T-helper 2 cell treated with Interferon-gamma antibody and Interleukin-4, amounts not matched to agents 5 μg/mL and 100 μg/mL, for 36 hours (primary cell): ENCODE measurements around the gene TTC7B.

Experiments used
- DNase-seq: peaks from one replicate; pipeline ENCODE4 v3.0.0; 2021; ENCODE audit warnings: low spot score
- H3K27ac Mint-ChIP-seq: one replicate; pipeline ENCODE4 v1.8.0; 2021; ENCODE audit warnings: mild to moderate bottlenecking, mixed read lengths
- H3K27me3 Mint-ChIP-seq: one replicate; pipeline ENCODE4 v1.8.0; 2021; ENCODE audit warnings: low read depth, mixed read lengths
- H3K36me3 Mint-ChIP-seq: one replicate; pipeline ENCODE4 v1.8.0; 2021; ENCODE audit warnings: low read depth, mixed read lengths
- H3K4me1 Mint-ChIP-seq: one replicate; pipeline ENCODE4 v1.8.0; 2021; ENCODE audit warnings: low read depth, mixed read lengths
- H3K4me3 Mint-ChIP-seq: one replicate; pipeline ENCODE4 v1.8.0; 2022; ENCODE audit warnings: mild to moderate bottlenecking, moderate library complexity, mixed read lengths
- H3K9me3 Mint-ChIP-seq: one replicate; pipeline ENCODE4 v1.8.0; 2021; ENCODE audit warnings: mixed read lengths

The TTC7B gene

GRCh38 chr14:90539496-90539775, 276.8 kb downstream of the TTC7B start:
- H3K36me3 Mint-ChIP-seq = no peaks in the 10 kb centered on the region
- H3K27ac Mint-ChIP-seq = no peak overlapping the region
- DNase-seq = no peak
- H3K27me3 Mint-ChIP-seq = no peaks in the 10 kb centered on the region
- no peak overlapping the region for H3K4me3 Mint-ChIP-seq
- no peaks in the 10 kb centered on the region for H3K4me1 Mint-ChIP-seq
- no peaks in the 10 kb centered on the region for H3K9me3 Mint-ChIP-seq

DNA sequence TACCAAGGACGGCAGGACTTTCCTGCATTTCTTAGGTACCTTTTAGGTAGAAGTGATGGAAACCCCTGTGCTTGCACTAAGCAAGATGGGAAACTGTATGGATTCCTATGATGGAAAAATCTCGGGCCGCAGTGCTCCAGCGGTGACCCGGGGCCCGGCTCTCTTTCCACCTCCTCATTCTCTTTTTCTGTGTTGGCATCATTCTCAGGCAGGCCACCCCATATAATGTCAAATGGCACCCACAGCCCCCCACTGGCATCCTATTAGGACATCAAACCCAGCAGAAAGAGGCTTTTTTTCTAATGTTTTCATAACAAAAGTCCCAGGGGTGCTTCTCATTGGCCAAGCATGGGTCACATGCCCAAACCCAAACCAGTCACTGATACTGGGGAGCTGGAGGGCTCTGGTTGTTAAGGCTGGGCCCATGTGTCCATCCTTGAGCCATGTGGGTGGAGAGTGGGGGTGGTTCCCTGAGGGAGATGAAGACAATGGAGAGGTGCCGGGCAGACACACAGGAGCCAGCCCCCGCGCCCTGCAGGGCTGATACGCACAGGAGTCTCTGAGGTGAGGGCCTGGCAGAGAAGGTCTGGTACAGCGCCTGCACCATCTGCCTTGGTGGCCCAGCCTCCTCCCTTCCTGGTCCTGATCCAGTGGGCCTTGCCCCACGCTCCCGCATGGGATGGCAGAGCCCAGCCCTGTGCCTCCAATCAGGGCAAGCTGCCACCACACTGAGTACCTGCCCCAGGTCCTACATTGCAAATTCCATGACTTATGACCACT, 277.3 kb downstream of the TTC7B start:
- no peaks in the 10 kb centered on the region for H3K9me3 Mint-ChIP-seq
- no peaks in the 10 kb centered on the region for H3K36me3 Mint-ChIP-seq
- no peak overlapping the region for H3K27ac Mint-ChIP-seq
- H3K27me3 Mint-ChIP-seq = no peaks in the 10 kb centered on the region
- no peak overlapping the region for H3K4me3 Mint-ChIP-seq
- H3K4me1 Mint-ChIP-seq = peaks cover 3% of the 10 kb centered on the region
- no peak for DNase-seq

DNA sequence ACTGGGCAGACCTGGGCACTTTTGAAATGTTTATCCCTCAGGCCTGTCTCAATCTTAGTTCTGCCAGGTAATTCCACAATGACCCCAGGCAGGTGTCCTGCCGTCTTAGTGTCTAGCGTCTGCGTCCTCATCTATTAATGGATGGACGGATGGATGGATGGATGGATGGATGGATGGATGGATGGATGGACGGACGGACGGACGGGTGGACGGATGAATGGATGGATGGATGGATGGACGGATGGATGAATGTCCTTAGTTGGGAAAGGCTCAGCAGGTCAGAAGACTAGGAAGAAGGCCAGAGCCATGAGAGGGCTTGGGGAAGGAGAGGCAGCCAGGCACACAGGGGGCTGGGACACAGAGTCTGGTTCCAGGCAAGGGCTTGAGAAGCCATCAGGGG, 278.1 kb downstream of the TTC7B start:
- no peak overlapping the region for H3K4me3 Mint-ChIP-seq
- H3K27ac Mint-ChIP-seq = no peak overlapping the region
- H3K9me3 Mint-ChIP-seq = no peaks in the 10 kb centered on the region
- no peaks in the 10 kb centered on the region for H3K36me3 Mint-ChIP-seq
- DNase-seq = no peak
- H3K27me3 Mint-ChIP-seq = no peaks in the 10 kb centered on the region
- H3K4me1 Mint-ChIP-seq = peaks cover 4% of the 10 kb centered on the region

DNA sequence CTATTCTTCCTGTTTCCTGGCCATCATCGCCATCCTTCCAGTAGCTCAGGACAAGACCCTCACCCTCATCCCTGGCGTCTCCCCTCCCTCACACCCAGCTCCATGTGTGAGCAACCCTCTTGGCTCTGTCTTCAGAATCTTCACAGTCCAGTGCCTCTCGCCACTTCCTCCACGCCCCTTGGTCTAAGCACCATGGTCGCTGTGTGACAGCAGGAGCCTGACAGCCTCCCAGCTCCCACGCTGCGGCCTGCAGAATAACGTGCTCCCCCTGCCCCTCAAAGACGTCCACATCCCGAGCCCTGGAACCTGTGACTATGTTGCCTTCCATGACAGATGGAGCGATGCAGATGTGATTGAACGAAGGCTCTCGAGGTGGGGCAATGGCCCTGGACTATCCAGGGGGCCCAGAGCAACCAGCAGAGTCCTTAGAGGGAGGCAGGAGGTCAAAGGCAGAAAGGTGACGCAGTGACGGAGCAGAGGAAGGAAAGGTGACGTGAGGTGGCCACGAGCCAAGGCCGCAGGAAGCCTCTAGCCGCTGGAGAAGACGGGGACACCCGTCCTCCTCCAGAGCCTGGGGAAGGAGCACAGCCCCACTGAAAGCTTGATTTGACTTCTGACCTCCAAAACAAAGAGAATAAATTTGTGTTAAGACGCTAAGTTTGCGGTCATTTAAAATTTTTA, 279.6 kb downstream of the TTC7B start:
- Mint-ChIP-seq H3K27ac (no peak overlapping the region), H3K36me3 (no peaks in the 10 kb centered on the region), H3K4me3 (no peak overlapping the region), H3K4me1 (peaks cover 4% of the 10 kb centered on the region), H3K27me3 (no peaks in the 10 kb centered on the region), H3K9me3 (no peaks in the 10 kb centered on the region)
- no peak for DNase-seq

- no peaks in the 10 kb centered on the region for H3K9me3 Mint-ChIP-seq
- H3K4me1 Mint-ChIP-seq = peaks cover 4% of the 10 kb centered on the region
- H3K4me3 Mint-ChIP-seq = no peak overlapping the region
- H3K27ac Mint-ChIP-seq = no peak overlapping the region
- DNase-seq = no peak
- no peaks in the 10 kb centered on the region for H3K27me3 Mint-ChIP-seq
- H3K36me3 Mint-ChIP-seq = no peaks in the 10 kb centered on the region
Measured at GRCh38 chr14:90536092-90536491, 280.1 kb downstream of the TTC7B start.

DNA sequence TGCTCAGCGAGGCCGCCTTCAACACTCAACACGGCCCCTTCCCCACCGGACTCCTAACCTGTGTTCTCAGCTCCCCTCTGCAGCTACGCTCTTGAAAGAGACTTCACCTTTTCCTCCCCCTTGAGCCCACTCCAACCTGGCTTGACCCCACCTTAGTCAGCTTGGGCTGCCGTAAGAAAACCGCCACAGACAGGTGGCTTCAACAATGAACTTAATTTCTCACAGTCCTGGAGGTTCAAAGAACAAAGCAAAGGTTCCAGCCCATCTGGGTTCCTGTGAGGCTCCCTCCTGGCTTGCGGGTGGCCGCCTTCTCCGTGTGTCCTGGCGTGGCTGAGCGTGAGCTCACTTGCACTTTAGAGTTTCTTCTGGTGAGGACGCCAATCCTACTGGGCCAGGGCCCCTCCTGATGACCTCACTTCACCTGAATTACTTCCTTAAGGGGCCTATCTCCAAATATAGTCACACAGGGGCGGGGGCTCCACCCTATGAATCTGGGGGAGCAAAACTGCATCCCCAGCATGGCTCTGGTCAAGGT, 280.6 kb downstream of the TTC7B start:
- Mint-ChIP-seq H3K9me3 (no peaks in the 10 kb centered on the region), H3K27ac (no peak overlapping the region), H3K36me3 (no peaks in the 10 kb centered on the region), H3K27me3 (no peaks in the 10 kb centered on the region), H3K4me3 (no peak overlapping the region), H3K4me1 (peaks cover 4% of the 10 kb centered on the region)
- DNase-seq = no peak

DNA sequence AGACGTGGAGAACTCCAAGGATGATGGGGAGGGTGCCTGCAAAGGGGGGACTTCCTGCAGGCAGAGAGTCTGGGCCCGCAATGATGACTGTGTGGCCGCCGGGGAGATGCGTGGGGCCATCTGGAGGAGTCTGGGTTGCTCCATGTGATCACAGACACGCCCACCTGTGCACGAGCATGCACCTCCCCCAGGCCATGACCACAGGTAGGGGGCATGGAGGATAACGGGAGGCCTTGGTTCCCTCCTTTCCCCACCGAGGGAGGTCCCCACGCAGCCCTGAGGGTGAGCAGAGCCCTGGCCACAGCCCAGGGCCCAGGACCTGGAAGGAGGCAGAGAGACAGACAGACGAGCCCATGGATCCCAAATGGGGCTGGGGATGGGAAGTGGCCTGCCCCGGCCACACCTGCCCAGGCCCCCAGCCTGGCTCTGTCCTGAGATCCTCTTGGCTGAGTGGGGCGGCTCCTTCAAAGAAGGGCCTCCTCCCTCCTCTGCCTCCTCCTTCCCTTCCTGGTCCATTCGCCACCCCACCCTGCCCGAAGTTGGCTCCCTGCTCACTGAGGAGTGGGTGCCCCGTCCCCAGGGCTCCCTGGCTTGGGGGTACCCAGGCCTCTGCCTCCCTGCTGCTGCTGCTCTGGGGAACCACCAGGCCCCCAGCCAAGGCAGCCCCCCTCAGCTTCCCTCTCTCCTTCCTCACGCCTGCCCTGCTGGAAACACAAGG, 281.2 kb downstream of the TTC7B start:
- Mint-ChIP-seq H3K27me3 (no peaks in the 10 kb centered on the region), H3K27ac (no peak overlapping the region), H3K4me3 (no peak overlapping the region), H3K9me3 (no peaks in the 10 kb centered on the region), H3K4me1 (peaks cover 4% of the 10 kb centered on the region), H3K36me3 (no peaks in the 10 kb centered on the region)
- DNase-seq = no peak

- Mint-ChIP-seq H3K4me1 (peaks cover 4% of the 10 kb centered on the region), H3K36me3 (no peaks in the 10 kb centered on the region), H3K27ac (no peak overlapping the region), H3K4me3 (no peak overlapping the region), H3K9me3 (no peaks in the 10 kb centered on the region), H3K27me3 (no peaks in the 10 kb centered on the region)
- DNase-seq = peak; percentile 7
Measured at GRCh38 chr14:90534091-90534837, 282.0 kb downstream of the TTC7B start.

DNA sequence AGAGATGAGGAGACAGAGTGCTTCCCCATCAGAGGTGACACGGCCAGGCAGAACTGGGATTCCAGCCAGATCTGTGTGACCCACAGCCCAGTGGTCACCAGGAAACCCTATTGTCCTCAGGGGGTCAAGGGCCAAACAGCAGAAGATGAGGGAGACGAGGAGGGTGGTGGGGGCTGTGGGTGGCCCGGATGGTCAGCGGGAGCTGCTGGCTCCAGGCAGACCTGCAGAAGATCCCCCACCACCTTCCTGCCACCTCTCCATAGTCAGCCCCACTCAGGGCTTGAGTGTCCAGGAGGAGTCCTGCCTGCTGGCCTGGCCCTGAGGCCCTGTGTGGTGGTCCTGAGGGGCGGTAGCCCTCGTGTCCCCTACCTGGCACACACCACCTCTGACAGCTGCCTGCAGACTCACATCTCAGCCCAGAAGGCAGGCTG, 282.6 kb downstream of the TTC7B start:
- DNase-seq = no peak
- Mint-ChIP-seq H3K27ac (no peak overlapping the region), H3K4me3 (no peak overlapping the region), H3K36me3 (no peaks in the 10 kb centered on the region), H3K4me1 (peaks cover 4% of the 10 kb centered on the region), H3K9me3 (no peaks in the 10 kb centered on the region), H3K27me3 (no peaks in the 10 kb centered on the region)

- H3K4me1 Mint-ChIP-seq = peaks cover 4% of the 10 kb centered on the region
- DNase-seq = no peak
- no peaks in the 10 kb centered on the region for H3K27me3 Mint-ChIP-seq
- H3K36me3 Mint-ChIP-seq = no peaks in the 10 kb centered on the region
- no peak overlapping the region for H3K27ac Mint-ChIP-seq
- H3K4me3 Mint-ChIP-seq = no peak overlapping the region
- H3K9me3 Mint-ChIP-seq = no peaks in the 10 kb centered on the region
Measured at GRCh38 chr14:90532826-90533525, 283.3 kb downstream of the TTC7B start.

- Mint-ChIP-seq H3K27ac (no peak overlapping the region), H3K4me3 (no peak overlapping the region), H3K4me1 (peaks cover 4% of the 10 kb centered on the region), H3K27me3 (no peaks in the 10 kb centered on the region), H3K36me3 (peaks cover 2% of the 10 kb centered on the region), H3K9me3 (peaks cover 9% of the 10 kb centered on the region)
- no peak for DNase-seq
Measured at GRCh38 chr14:90531497-90531896, 284.7 kb downstream of the TTC7B start.

GRCh38 chr14:90530523-90530922, 285.7 kb downstream of the TTC7B start:
- Mint-ChIP-seq H3K27ac (no peak overlapping the region), H3K4me1 (peaks cover 4% of the 10 kb centered on the region), H3K9me3 (peaks cover 12% of the 10 kb centered on the region), H3K36me3 (peaks cover 2% of the 10 kb centered on the region), H3K4me3 (no peak overlapping the region), H3K27me3 (no peaks in the 10 kb centered on the region)
- no peak for DNase-seq

- DNase-seq = no peak
- Mint-ChIP-seq H3K9me3 (peaks cover 12% of the 10 kb centered on the region), H3K27me3 (no peaks in the 10 kb centered on the region), H3K36me3 (peaks cover 2% of the 10 kb centered on the region), H3K4me1 (no peaks in the 10 kb centered on the region), H3K4me3 (no peak overlapping the region), H3K27ac (no peak overlapping the region)
Measured at GRCh38 chr14:90527978-90528377, 288.3 kb downstream of the TTC7B start.
